Endothelial cell of umbilical vein (primary cell): ENCODE measurements around the gene E2F4. TPM values are rescaled to one million over a fixed set of nuclear protein-coding genes. Genes with fewer than 3 reads are reported as not detected.

Source experiments
- BruUV-seq: library from RNA; stranded (reverse); fragments of 400-500 nt; replicated peaks from 2 replicates; lab custom pipeline; 2021; lab: Mats Ljungman, UMichigan
- CTCF ChIA-PET: fragments of 300-600, 350-600 bp; sonication (Branson Sonifier 250); formaldehyde crosslinking; loops from one replicate; lab custom pipeline; 2021; ENCODE audit warnings: antibody characterized with exemption, inconsistent platforms; lab: Charles Lee
- POLR2A ChIA-PET: fragments of 300-600, 350-600 bp; sonication (Branson Sonifier 250); formaldehyde crosslinking; loops from one replicate; lab custom pipeline; 2021; ENCODE audit warnings: antibody characterized with exemption, inconsistent platforms; lab: Charles Lee
- DNase-seq: peaks from one replicate; pipeline ENCODE4 v3.0.0-alpha.2; 2011; ENCODE audit warnings: low read depth, low spot score
- FAIRE-seq: peaks from 2 replicates; lab custom pipeline; 2011; peaks lifted over from hg19 to GRCh38; lab: Jason Lieb, UNC
- H2AFZ ChIP-seq: 2 replicates; pipeline ENCODE4 v1.6.0; 2012; ENCODE audit warnings: low read depth, low read length, control low read depth, inconsistent platforms
- H3K27ac ChIP-seq: 2 replicates; pipeline ENCODE4 v1.5.1; 2011; ENCODE audit warnings: low read depth, mild to moderate bottlenecking, control low read depth, low read length, moderate library complexity; ENCODE audit not compliant: insufficient read depth
- H3K27me3 ChIP-seq, 2 experiments: 2 replicates each; pipeline versions ENCODE4 v1.6.0 to v1.6.1; 2011; ENCODE audit warnings: low read length in 2 of 2, mixed read lengths in 1 of 2; ENCODE audit not compliant: control insufficient read depth in 2 of 2, insufficient read depth in 2 of 2
- H3K36me3 ChIP-seq, 2 experiments: 2 replicates in 1 of 2; 3 replicates in 1 of 2; pipeline ENCODE4 v1.5.1; 2011; ENCODE audit warnings: low read length in 2 of 2, mild to moderate bottlenecking in 1 of 2, moderate library complexity in 1 of 2; ENCODE audit not compliant: control insufficient read depth in 2 of 2, insufficient read depth in 2 of 2; ENCODE audit errors: extremely low read depth in 1 of 2
- H3K4me1 ChIP-seq: 3 replicates; pipeline ENCODE4 v1.5.1; 2011; ENCODE audit warnings: mild to moderate bottlenecking, low read length; ENCODE audit not compliant: control insufficient read depth, insufficient read depth; ENCODE audit errors: extremely low read depth
- H3K4me2 ChIP-seq: 2 replicates; pipeline ENCODE4 v1.6.1; 2011; ENCODE audit warnings: low read length, control low read depth, mixed read lengths; ENCODE audit not compliant: insufficient read depth
- H3K4me3 ChIP-seq, 3 experiments: fragments of 200-600 bp in 1 of 3; sonication (generic), shearing (Covaris generic) in 1 of 3; replicated peaks in 1 of 3; 2 replicates each; pipeline ENCODE4 v1.5.1; 2011 to 2016; ENCODE audit warnings: control low read depth in 3 of 3, low read length in 3 of 3, mild to moderate bottlenecking in 2 of 3, inconsistent platforms in 1 of 3, low read depth in 1 of 3, moderate library complexity in 1 of 3; ENCODE audit not compliant: insufficient read depth in 1 of 3
- H3K79me2 ChIP-seq: 2 replicates; pipeline ENCODE4 v1.6.0; 2012; ENCODE audit warnings: low read length, inconsistent platforms; ENCODE audit not compliant: control insufficient read depth, insufficient read depth
- H3K9ac ChIP-seq: replicated peaks from 2 replicates; pipeline ENCODE3; 2011; ENCODE audit warnings: low read length, control low read depth; ENCODE audit not compliant: insufficient read depth; ENCODE audit errors: extremely low read depth
- H3K9me1 ChIP-seq: replicated peaks from 3 replicates; pipeline ENCODE4 v1.6.0; 2011; ENCODE audit warnings: mild to moderate bottlenecking, low read length; ENCODE audit not compliant: control insufficient read depth, insufficient read depth; ENCODE audit errors: extremely low read depth
- H3K9me3 ChIP-seq: replicated peaks from 2 replicates; pipeline ENCODE4 v1.5.1; 2012; ENCODE audit warnings: low read length, inconsistent platforms; ENCODE audit not compliant: control insufficient read depth, insufficient read depth
- H4K20me1 ChIP-seq: replicated peaks from 2 replicates; pipeline ENCODE3; 2011; ENCODE audit warnings: mild to moderate bottlenecking, low read length; ENCODE audit not compliant: control insufficient read depth, insufficient read depth; ENCODE audit errors: extremely low read depth
- CTCF ChIP-seq, 2 donors: IDR thresholded peaks; 1 replicate in 1 of 2; 2 replicates in 1 of 2; pipeline ENCODE4 v1.5.1; 2011; ENCODE audit warnings: low read length in 2 of 2, mild to moderate bottlenecking in 2 of 2, moderate library complexity in 2 of 2, control low read depth in 1 of 2, inconsistent platforms in 1 of 2, low read depth in 1 of 2; ENCODE audit not compliant: insufficient read depth in 1 of 2; ENCODE audit errors: extremely low read depth in 1 of 2
- EZH2 ChIP-seq: IDR thresholded peaks from 2 replicates; pipeline ENCODE4 v1.6.1; 2012; ENCODE audit warnings: borderline replicate concordance, low read depth, mild to moderate bottlenecking, moderate library complexity, low read length, inconsistent platforms; ENCODE audit not compliant: severe bottlenecking
- FOS ChIP-seq: IDR thresholded peaks from 2 replicates; pipeline ENCODE4 v1.6.1; 2011; ENCODE audit warnings: mild to moderate bottlenecking, low read length, moderate library complexity, borderline replicate concordance; ENCODE audit not compliant: insufficient read depth
- GATA2 ChIP-seq: IDR thresholded peaks from 2 replicates; pipeline ENCODE4 v1.7.0; 2011; ENCODE audit warnings: low read depth, mild to moderate bottlenecking, moderate library complexity, mixed read lengths, low read length; ENCODE audit not compliant: insufficient read length, insufficient read depth
- JUN ChIP-seq: IDR thresholded peaks from 2 replicates; pipeline ENCODE4 v1.6.1; 2011; ENCODE audit warnings: borderline replicate concordance, low read depth; ENCODE audit not compliant: insufficient read length, insufficient read depth
- MYC ChIP-seq: IDR thresholded peaks from one replicate; pipeline ENCODE4 v1.6.1; 2011; ENCODE audit warnings: mild to moderate bottlenecking, low read depth, low read length
- POLR2A ChIP-seq: IDR thresholded peaks from 2 replicates; pipeline ENCODE4 v1.6.1; 2012; ENCODE audit warnings: low read depth, mild to moderate bottlenecking, control low read depth, low read length
- POLR2AphosphoS5 ChIP-seq: IDR thresholded peaks from 2 replicates; pipeline ENCODE4 v1.6.1; 2012; ENCODE audit warnings: low read depth, mild to moderate bottlenecking, control low read depth, low read length, moderate library complexity; ENCODE audit not compliant: insufficient read depth
- dilution Hi-C: fragments of 300-500 bp; cut with MboI; formaldehyde crosslinking; loops from one replicate; pipeline ENCODE4 v1.15.0; 2019; ENCODE audit warnings: low sequenced_read_pairs; ENCODE audit not compliant: extremely low pct_ligation_motif_present
- intact Hi-C: fragments of 100-400 bp; cut with micrococcal nuclease; formaldehyde crosslinking; loops from one replicate; pipeline ENCODE4 v1.10.0; 2022
- polyA plus RNA-seq, 4 experiments: library from polyadenylated mRNA; depleted of rRNA in 3 of 4; stranded (reverse) in 3 of 4; unstranded in 1 of 4; fragments of >200 nt; gene quantifications; 2 replicates each; pipeline versions ENCODE4 v1.2.1 to v1.2.3, GENCODE V29; 2011 to 2012; ENCODE audit warnings: missing spikeins in 1 of 4
- total RNA-seq: library from RNA; stranded (reverse); gene quantifications from 2 replicates; pipeline ENCODE4 v1.2.3, GENCODE V29; 2021
- TF ChIP-seq, protein P1 (sequence below): IDR thresholded peaks from 2 replicates; pipeline ENCODE4 v1.6.1; 2011; ENCODE audit not compliant: insufficient read depth, insufficient read length

The E2F4 gene
- total and polyA plus RNA-seq, 2 donors (not counting 3 experiments of a cell fraction or from before 2014, with no cell fraction given), result 112 to 168 TPM

- Histone ChIP-seq H3K4me3 (no peak overlapping the region), H3K27ac (no peak overlapping the region), H3K36me3 (no peaks in the 10 kb centered on the region), H3K9me3 (no peaks in the 10 kb centered on the region), H2AFZ (no peak overlapping the region), H3K9ac (no peak overlapping the region), H3K4me2 (no peak overlapping the region), H3K79me2 (no peaks in the 10 kb centered on the region), H3K27me3 (no peaks in the 10 kb centered on the region), H3K4me1 (peaks cover 20% of the 10 kb centered on the region), H4K20me1 (no peaks in the 10 kb centered on the region), H3K9me1 (no peaks in the 10 kb centered on the region)
- intact Hi-C loops, result no loop called here
- POLR2A ChIA-PET, result interaction anchor here (0.6 kb wide), 1 partner anchor 30 kb away, joined by 3 read pairs; no protein-coding TSS in a partner anchor
- peak; percentile 31 for TF ChIP-seq FOS
- peak; percentile 68 for TF ChIP-seq GATA2
- TF ChIP-seq POLR2A, result no peak
- DNase-seq, result peak; percentile 24
- CTCF ChIA-PET, result interaction anchor here (1.7 kb wide), 1 partner anchor 15 kb away, joined by 8 read pairs; no protein-coding TSS in a partner anchor
- no TSS peak for BruUV-seq
- dilution Hi-C loops, result no loop called here
- peak; percentile 77 for FAIRE-seq
These were observed 20.8 kb downstream of the E2F4 start for GRCh38 chr16:67212766-67213165.

GRCh38 chr16:67213197-67214019 is 21.5 kb downstream of the E2F4 start:
- H3K27me3 ChIP-seq, result no peaks in the 10 kb centered on the region
- BruUV-seq, result no TSS peak
- TF ChIP-seq FOS, result no peak
- TF ChIP-seq MYC, result no peak
- no peak for TF ChIP-seq POLR2AphosphoS5
- no peak for TF ChIP-seq EZH2
- TF ChIP-seq CTCF (IDR thresholded peaks at IDR 0.05; ENCODE audit: extremely low read depth in 1 of 2, insufficient read depth in 1 of 2, low read depth in 1 of 2, low read length in 2 of 2), result no peak
- TF ChIP-seq, protein P1, sequence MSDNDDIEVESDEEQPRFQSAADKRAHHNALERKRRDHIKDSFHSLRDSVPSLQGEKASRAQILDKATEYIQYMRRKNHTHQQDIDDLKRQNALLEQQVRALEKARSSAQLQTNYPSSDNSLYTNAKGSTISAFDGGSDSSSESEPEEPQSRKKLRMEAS, result no peak
- no peak for TF ChIP-seq GATA2
- no peak for TF ChIP-seq POLR2A
- TF ChIP-seq JUN, result no peak
- no peak overlapping the region for H3K4me2 ChIP-seq
- peaks cover 22% of the 10 kb centered on the region for H3K4me1 ChIP-seq
- intact Hi-C loops, result no loop called here
- H3K9me1 ChIP-seq, result no peaks in the 10 kb centered on the region
- no peak overlapping the region for H3K4me3 ChIP-seq
- no peak overlapping the region for H2AFZ ChIP-seq
- DNase-seq, result no peak
- CTCF ChIA-PET, result interaction anchor here (1.6 kb wide), 1 partner anchor 21 kb away, joined by 3 read pairs; no protein-coding TSS in a partner anchor
- dilution Hi-C loops, result no loop called here
- no peaks in the 10 kb centered on the region for H3K36me3 ChIP-seq
- no peaks in the 10 kb centered on the region for H3K9me3 ChIP-seq
- no peak for FAIRE-seq
- H3K79me2 ChIP-seq, result no peaks in the 10 kb centered on the region
- POLR2A ChIA-PET, result interaction anchor here (0.6 kb wide), 1 partner anchor 29 kb away, joined by 3 read pairs; no protein-coding TSS in a partner anchor
- H3K27ac ChIP-seq, result no peak overlapping the region
- no peak overlapping the region for H3K9ac ChIP-seq
- H4K20me1 ChIP-seq, result no peaks in the 10 kb centered on the region
